Measurements from ENCODE around the gene ZNF837. TPM values are rescaled to one million over a fixed set of nuclear protein-coding genes. Genes with fewer than 3 reads are reported as not detected.

The ZNF837 gene
- total and polyA plus RNA-seq, 2 of the 4 experiments (the other 2 are of a cell fraction) = 0.54 to 1.2 TPM

GRCh38 chr19:58368561-58369360 is 12.1 kb downstream of the ZNF837 start:
- Histone ChIP-seq H4K91ac (ENCODE audit: insufficient read depth, low read depth, low read length) (no peak overlapping the region), H3K56ac (ENCODE audit: extremely low read depth, insufficient read depth, low read length) (no peak overlapping the region), H3K9me3 (ENCODE audit: control insufficient read depth, insufficient read depth, low read length) (peaks cover 3% of the 10 kb centered on the region; the same call in 1 of the 2 replicates), H2AFZ (replicated peaks; ENCODE audit: low read length, poor library complexity) (no peak overlapping the region), H3K4me1 (ENCODE audit: control insufficient read depth, insufficient read depth, low read length) (no peaks in the 10 kb centered on the region), H2AK9ac (replicated peaks; ENCODE audit: low read depth, low read length, poor library complexity) (no peak overlapping the region), H4K5ac (ENCODE audit: low read depth, low read length) (no peak overlapping the region), H2BK5ac (ENCODE audit: low read depth, low read length, poor library complexity, severe bottlenecking) (no peak overlapping the region), H4K20me1 (ENCODE audit: insufficient read depth, low read length) (no peaks in the 10 kb centered on the region), H2BK120ac (ENCODE audit: low read depth, low read length) (no peak overlapping the region), H3K14ac (replicated peaks; ENCODE audit: low read depth, low read length) (no peak overlapping the region), H4K8ac (ENCODE audit: low read depth in 2 of 2, low read length in 2 of 2) (no peak overlapping the region), H2BK20ac (ENCODE audit: low read depth, low read length) (no peak overlapping the region), H3K4me3 (ENCODE audit: insufficient read depth, low read depth, low read length) (no peak overlapping the region), H3K79me1 (ENCODE audit: low read depth in 1 of 2, low read length in 2 of 2) (no peaks in the 10 kb centered on the region), H3K36me3 (ENCODE audit: control insufficient read depth, insufficient read depth, low read length) (no peaks in the 10 kb centered on the region), H3K27ac (ENCODE audit: insufficient read depth, low read length) (no peak overlapping the region), H3K23ac (ENCODE audit: low read depth, low read length) (no peak overlapping the region), H3K18ac (ENCODE audit: low read depth, low read length) (no peak overlapping the region), H2AK5ac (ENCODE audit: low read depth, low read length) (no peak overlapping the region), H3K4ac (ENCODE audit: low read depth, low read length) (no peak overlapping the region), H3K9me1 (ENCODE audit: insufficient read depth, low read length) (no peaks in the 10 kb centered on the region), H3K9ac (ENCODE audit: low read depth, low read length) (no peak overlapping the region), H3K4me2 (ENCODE audit: low read depth, low read length) (no peak overlapping the region), H3K27me3 (ENCODE audit: control insufficient read depth, insufficient read depth, low read length) (no peaks in the 10 kb centered on the region), H2BK15ac (ENCODE audit: low read depth, low read length) (no peak overlapping the region)
- CTCF ChIA-PET = no interaction called here
- TF ChIP-seq RFX5 (IDR thresholded peaks at IDR 0.05; ENCODE audit: low read depth, low read length) = no peak
- no peak for TF ChIP-seq ELK1 (IDR thresholded peaks at IDR 0.05; ENCODE audit: borderline replicate concordance, low read depth, low read length)
- TF ChIP-seq CTCF (conservative IDR thresholded peaks at IDR 0.05; ENCODE audit: low read depth, low read length) = no peak
- no peak for TF ChIP-seq POLR2A (IDR thresholded peaks at IDR 0.05; ENCODE audit: low read depth, low read length)
- no peak for TF ChIP-seq CEBPB (IDR thresholded peaks at IDR 0.05; ENCODE audit: low read depth, low read length)
- BruUV-seq (replicated peaks) = no TSS peak
- dilution Hi-C loops (cut with HindIII; ENCODE audit: low sequenced_read_pairs, unreplicated experiment) (no loop called here), intact Hi-C loops (cut with micrococcal nuclease) (no loop called here), in situ Hi-C loops (cut with MboI; ENCODE audit: low sequenced_read_pairs) (no loop called here)
- ATAC-seq (ENCODE audit: low read depth) = no peak
- WGBS, 2 experiments (ENCODE audit: extremely low coverage in 2 of 2, insufficient read length in 1 of 2) = 80% methylated on average over 40 of the region's 68 CpGs; no CpG with 5 or more reads in 1 of the 2 experiments
- POLR2A ChIA-PET (ENCODE audit: unreplicated experiment) = no interaction called here
- DNase-seq = no peak

All from IMR-90 (cell line).